H1 (cell line): Measurements from ENCODE around the gene NUBP1. TPM values are rescaled to one million over a fixed set of nuclear protein-coding genes. Genes with fewer than 3 reads are reported as not detected.

Source experiments
- CTCF ChIA-PET: fragments of 300-600 bp; sonication (Branson Sonifier 250); formaldehyde crosslinking; loops from one replicate; lab custom pipeline; 2021; ENCODE audit not compliant: partially characterized antibody; lab: Charles Lee
- POLR2A ChIA-PET: fragments of 300-600 bp; sonication (Branson Sonifier 250); formaldehyde crosslinking; loops from one replicate; lab custom pipeline; 2021; ENCODE audit warnings: inconsistent platforms; ENCODE audit not compliant: partially characterized antibody; lab: Charles Lee
- DNase-seq, 2 experiments: peaks; one replicate each; pipeline versions ENCODE4 v3.0.0 to v3.0.0-alpha.2; 2010 to 2022; ENCODE audit warnings: low spot score in 2 of 2, low read depth in 1 of 2, mixed read lengths in 1 of 2
- FAIRE-seq: peaks from 2 replicates; lab custom pipeline; 2011; peaks lifted over from hg19 to GRCh38; lab: Jason Lieb, UNC
- H2AFZ ChIP-seq: 2 replicates; pipeline ENCODE4 v1.8.1; 2012; ENCODE audit warnings: low read length, inconsistent platforms
- H2AK5ac ChIP-seq: 2 replicates; pipeline ENCODE4 v1.6.1; 2013; ENCODE audit warnings: low read depth, low read length
- H2BK120ac ChIP-seq: replicated peaks from 2 replicates; pipeline ENCODE3; 2013; ENCODE audit warnings: low read depth, low read length, inconsistent platforms
- H2BK12ac ChIP-seq: 2 replicates; pipeline ENCODE4 v1.6.1; 2013; ENCODE audit warnings: low read depth, low read length
- H2BK15ac ChIP-seq: 2 replicates; pipeline ENCODE4 v1.6.1; 2013; ENCODE audit warnings: low read length
- H2BK20ac ChIP-seq: 2 replicates; pipeline ENCODE4 v1.6.1; 2013; ENCODE audit warnings: low read length
- H2BK5ac ChIP-seq: 2 replicates; pipeline ENCODE4 v1.6.1; 2013; ENCODE audit warnings: low read depth, low read length
- H3K14ac ChIP-seq: 2 replicates; pipeline ENCODE4 v1.6.1; 2013; ENCODE audit warnings: inconsistent platforms; ENCODE audit not compliant: insufficient read length
- H3K18ac ChIP-seq: 2 replicates; pipeline ENCODE4 v1.6.1; 2013; ENCODE audit warnings: low read length; ENCODE audit errors: extremely low read depth
- H3K23ac ChIP-seq: 2 replicates; pipeline ENCODE4 v1.6.1; 2013; ENCODE audit warnings: inconsistent platforms; ENCODE audit not compliant: insufficient read length
- H3K23me2 ChIP-seq: 2 replicates; pipeline ENCODE4 v1.6.1; 2013; ENCODE audit warnings: low read depth, low read length
- H3K27ac ChIP-seq: 2 replicates; pipeline ENCODE4 v1.6.1; 2011; ENCODE audit warnings: low read depth, low read length, inconsistent platforms
- H3K27me3 ChIP-seq, 4 experiments: replicated peaks in 1 of 4; 1 replicate in 1 of 4; 2 replicates in 3 of 4; pipeline versions ENCODE4 v1.6.1 to v1.8.1; 2011 to 2013; ENCODE audit warnings: low read length in 3 of 4, mild to moderate bottlenecking in 3 of 4, inconsistent platforms in 2 of 4, mixed read lengths in 2 of 4, moderate library complexity in 1 of 4; ENCODE audit not compliant: control insufficient read depth in 3 of 4, insufficient read depth in 3 of 4; ENCODE audit errors: extremely low read depth in 1 of 4
- H3K36me3 ChIP-seq, 4 experiments: 2 replicates each; pipeline versions ENCODE4 v1.6.1 to v1.8.1; 2011 to 2013; ENCODE audit warnings: mild to moderate bottlenecking in 4 of 4, low read length in 3 of 4, moderate library complexity in 2 of 4, control low read depth in 1 of 4, inconsistent platforms in 1 of 4; ENCODE audit not compliant: insufficient read depth in 4 of 4, control insufficient read depth in 2 of 4
- H3K4ac ChIP-seq: replicated peaks from 2 replicates; pipeline ENCODE3; 2013; ENCODE audit warnings: low read length, low read depth, mixed read lengths, inconsistent platforms; ENCODE audit not compliant: insufficient read length
- H3K4me1 ChIP-seq, 4 experiments: replicated peaks in 1 of 4; 1 replicate in 1 of 4; 2 replicates in 3 of 4; pipeline versions ENCODE4 v1.6.1 to v1.8.1; 2011 to 2013; ENCODE audit warnings: low read length in 3 of 4, inconsistent platforms in 2 of 4, mixed read lengths in 1 of 4; ENCODE audit not compliant: insufficient read depth in 4 of 4, control insufficient read depth in 3 of 4
- H3K4me2 ChIP-seq, 2 experiments: 2 replicates each; pipeline versions ENCODE4 v1.6.1 to v1.8.1; 2011 to 2013; ENCODE audit warnings: low read depth in 2 of 2, low read length in 2 of 2, control low read depth in 1 of 2, inconsistent platforms in 1 of 2, mild to moderate bottlenecking in 1 of 2; ENCODE audit not compliant: insufficient read depth in 1 of 2
- H3K4me3 ChIP-seq, 4 experiments: fragments of 200-600, 300-600 bp in 1 of 4; sonication (generic), shearing (Covaris generic), sonication (Bioruptor Twin) in 1 of 4; 2 replicates each; pipeline versions ENCODE4 v1.5.1 to v1.8.1; 2011 to 2016; ENCODE audit warnings: low read length in 4 of 4, low read depth in 3 of 4, control low read depth in 2 of 4, inconsistent platforms in 2 of 4, mild to moderate bottlenecking in 2 of 4, mixed read lengths in 1 of 4, moderate library complexity in 1 of 4; ENCODE audit not compliant: insufficient read depth in 2 of 4; ENCODE audit errors: extremely low read depth in 1 of 4
- H3K56ac ChIP-seq: replicated peaks from 2 replicates; pipeline ENCODE3; 2013; ENCODE audit warnings: low read depth, mild to moderate bottlenecking, mixed read lengths, low read length, inconsistent platforms; ENCODE audit not compliant: insufficient read length
- H3K79me1 ChIP-seq: 2 replicates; pipeline ENCODE4 v1.6.1; 2013; ENCODE audit warnings: low read depth, low read length, control low read depth
- H3K79me2 ChIP-seq, 2 experiments: 2 replicates each; pipeline versions ENCODE4 v1.6.1 to v1.8.1; 2012 to 2013; ENCODE audit warnings: low read length in 2 of 2, mild to moderate bottlenecking in 2 of 2, inconsistent platforms in 1 of 2; ENCODE audit not compliant: insufficient read depth in 2 of 2, control insufficient read depth in 1 of 2
- H3K9ac ChIP-seq, 4 experiments: replicated peaks in 1 of 4; 1 replicate in 1 of 4; 2 replicates in 3 of 4; pipeline versions ENCODE4 v1.6.1 to v1.8.1; 2011 to 2013; ENCODE audit warnings: low read depth in 3 of 4, low read length in 3 of 4, control low read depth in 2 of 4, mild to moderate bottlenecking in 2 of 4, moderate library complexity in 2 of 4, inconsistent platforms in 1 of 4; ENCODE audit errors: extremely low read depth in 1 of 4
- H3K9me3 ChIP-seq, 2 experiments: 2 replicates each; pipeline versions ENCODE4 v1.6.1 to v1.8.1; 2012 to 2013; ENCODE audit warnings: mild to moderate bottlenecking in 2 of 2, moderate library complexity in 2 of 2, control low read depth in 1 of 2, inconsistent platforms in 1 of 2, low read depth in 1 of 2, low read length in 1 of 2, mixed read lengths in 1 of 2; ENCODE audit not compliant: insufficient read depth in 2 of 2
- H4K20me1 ChIP-seq, 2 experiments: replicated peaks in 1 of 2; 2 replicates each; pipeline versions ENCODE3 to v1.8.1; 2011 to 2013; ENCODE audit warnings: inconsistent platforms in 2 of 2, low read length in 2 of 2, mild to moderate bottlenecking in 1 of 2; ENCODE audit not compliant: insufficient read depth in 2 of 2, control insufficient read depth in 1 of 2
- H4K5ac ChIP-seq: 2 replicates; pipeline ENCODE4 v1.6.1; 2013; ENCODE audit warnings: low read length, low read depth, mixed read lengths, inconsistent platforms; ENCODE audit not compliant: insufficient read length
- H4K8ac ChIP-seq: 2 replicates; pipeline ENCODE4 v1.8.0; 2013; ENCODE audit warnings: mild to moderate bottlenecking, moderate library complexity, low read length, inconsistent platforms; ENCODE audit not compliant: insufficient read depth; ENCODE audit errors: extremely low read depth
- H4K91ac ChIP-seq: replicated peaks from 2 replicates; pipeline ENCODE3; 2013; ENCODE audit warnings: low read length, mixed read lengths, inconsistent platforms; ENCODE audit not compliant: insufficient read length
- HDAC2 ChIP-seq, 2 experiments: fragments of 300-600 bp in 1 of 2; sonication (generic) in 1 of 2; IDR thresholded peaks; 2 replicates each; pipeline ENCODE4 v1.6.1; 2011 to 2012; ENCODE audit warnings: low read depth in 2 of 2, low read length in 2 of 2, mild to moderate bottlenecking in 2 of 2, moderate library complexity in 2 of 2, borderline replicate concordance in 1 of 2, inconsistent platforms in 1 of 2
- JUN ChIP-seq: IDR thresholded peaks from 2 replicates; pipeline ENCODE4 v1.6.1; 2011; ENCODE audit warnings: low read depth, mild to moderate bottlenecking, improper control_type of control experiment, low read length
- KDM1A ChIP-seq: fragments of 200-600, 300-600 bp; sonication (generic); IDR thresholded peaks from 2 replicates; pipeline ENCODE4 v1.7.1; 2016; ENCODE audit warnings: mild to moderate bottlenecking, low read length, borderline replicate concordance
- SIRT6 ChIP-seq: IDR thresholded peaks from one replicate; pipeline ENCODE4 v1.7.1; 2012; ENCODE audit warnings: low read length, inconsistent platforms
- WGBS, 2 experiments: shearing (Covaris generic) in 1 of 2; methylation state at CpG; one replicate each; pipeline versions ENCODE4 v1.1.6 to v1.1.7; 2013 to 2015; ENCODE audit warnings: low lambda C conversion rate in 2 of 2, mixed read lengths in 2 of 2, inconsistent platforms in 1 of 2, low coverage in 1 of 2, missing lambda C conversion rate in 1 of 2; ENCODE audit not compliant: insufficient replicate concordance in 2 of 2, insufficient coverage in 1 of 2, insufficient read length in 1 of 2; ENCODE audit errors: extremely low coverage in 1 of 2, missing lambda C conversion rate in 1 of 2; 5-methylcytosine and 5-hydroxymethylcytosine counted together
- polyA plus RNA-seq, 7 experiments: library from polyadenylated mRNA; depleted of rRNA in 3 of 7; stranded (reverse) in 5 of 7; unstranded in 2 of 7; fragments of >200 nt in 5 of 7; fragments of 200-250 nt in 2 of 7; gene quantifications; 1 replicate in 5 of 7; 2 replicates in 1 of 7; 4 replicates in 1 of 7; pipeline versions ENCODE4 v1.2.1 to v1.2.3, GENCODE V29; 2011 to 2013; ENCODE audit warnings: missing spikeins in 2 of 7, mixed read lengths in 2 of 7
- total RNA-seq: library from RNA; stranded (reverse); fragmentation: NEBNext Ultra II Directional; extraction: Animal tissue kit (Norgen Biotek cat#: 25700); gene quantifications from 2 replicates; pipeline ENCODE4 v1.2.1, GENCODE V29; 2021

NUBP1 gene
- total and polyA plus RNA-seq, 2 of the 8 experiments (the other 6 are each of a cell fraction or from before 2014, with no cell fraction given): 28.2 to 32.2 TPM

- H2BK15ac ChIP-seq: 0 out of 2 replicates have a peak overlapping the region, but pooled peaks have one; percentile 55
- H3K27me3 ChIP-seq: peaks cover 0 to 4% (median 0%) of the 10 kb centered on the region in 4 experiments; a peak in 3 of 7 replicates
- DNase-seq (no peak), FAIRE-seq (no peak)
- H2AFZ ChIP-seq: no peak overlapping the region
- no peak overlapping the region for H3K14ac ChIP-seq
- no peak overlapping the region for H3K4ac ChIP-seq
- H3K56ac ChIP-seq: no peak overlapping the region
- H3K9ac ChIP-seq: no peak overlapping the region
- no peak overlapping the region for H4K91ac ChIP-seq
- H4K5ac ChIP-seq: no peak overlapping the region
- no peak overlapping the region for H2BK120ac ChIP-seq
- H3K23ac ChIP-seq: no peak overlapping the region
- H3K18ac ChIP-seq: no peak overlapping the region
- 100% methylated on average over 1 of the region's 1 CpG; no CpG with 5 or more reads in 1 of the 2 experiments for WGBS, 2 experiments
- no peaks in the 10 kb centered on the region; a peak in 1 of 8 replicates for H3K36me3 ChIP-seq
- no peak overlapping the region; the same call in 1 of the 2 replicates for H2BK12ac ChIP-seq
- H3K79me2 ChIP-seq: no peaks in the 10 kb centered on the region
- ChIA-PET CTCF (interaction anchor here (0.9 to 1.2 kb wide), 4 partner anchors 11 to 90 kb away, joined by 3 to 4 read pairs (median 3); no protein-coding TSS in a partner anchor), POLR2A (no interaction called here)
- no peaks in the 10 kb centered on the region; the same call in 1 of the 2 replicates for H3K79me1 ChIP-seq
- H3K4me2 ChIP-seq: peak overlapping the region; percentile 55 to 73; a peak in 3 of 4 replicates
- peaks cover 5% of the 10 kb centered on the region; the same call in 1 of the 2 replicates for H3K23me2 ChIP-seq
- TF ChIP-seq KDM1A (peak; percentile 86), HDAC2 (IDR thresholded peaks at IDR 0.05; ENCODE audit: borderline replicate concordance in 1 of 2, low read depth in 2 of 2, low read length in 2 of 2) (peak in 1 of 2 experiments; percentile 88; a peak in 1 of 4 replicates), SIRT6 (no peak), JUN (no peak)
- H3K4me3 ChIP-seq: peak overlapping the region in 3 of 4 experiments; percentile 25 to 89 (median 38); a peak in 3 of 8 replicates
- no peaks in the 10 kb centered on the region for H4K20me1 ChIP-seq
- H3K9me3 ChIP-seq: no peaks in the 10 kb centered on the region
- no peak overlapping the region for H4K8ac ChIP-seq
- H2BK20ac ChIP-seq: no peak overlapping the region
- H2AK5ac ChIP-seq: no peak overlapping the region; the same call in 1 of the 2 replicates
- H3K27ac ChIP-seq: no peak overlapping the region
- no peak overlapping the region for H2BK5ac ChIP-seq
- no peaks in the 10 kb centered on the region for H3K4me1 ChIP-seq
These were observed 73.9 kb downstream of the NUBP1 start for GRCh38 chr16:10817514-10817913.
